PC-9 (cell line): ENCODE measurements around the gene TMEM52B.

ENCODE experiments used
- EZH2 ChIP-seq: fragments of 200-600 bp; sonication (generic); IDR thresholded peaks from 2 replicates; pipeline ENCODE4 v1.8.0; 2017; ENCODE audit warnings: antibody characterized with exemption, low read depth
- TF ChIP-seq, protein P1 (sequence below): fragments of 200-600 bp; sonication (generic); conservative IDR thresholded peaks from 2 replicates; pipeline ENCODE4 v1.6.1; 2017; ENCODE audit warnings: mixed run types, antibody characterized with exemption, mild to moderate bottlenecking, moderate library complexity

DNA sequence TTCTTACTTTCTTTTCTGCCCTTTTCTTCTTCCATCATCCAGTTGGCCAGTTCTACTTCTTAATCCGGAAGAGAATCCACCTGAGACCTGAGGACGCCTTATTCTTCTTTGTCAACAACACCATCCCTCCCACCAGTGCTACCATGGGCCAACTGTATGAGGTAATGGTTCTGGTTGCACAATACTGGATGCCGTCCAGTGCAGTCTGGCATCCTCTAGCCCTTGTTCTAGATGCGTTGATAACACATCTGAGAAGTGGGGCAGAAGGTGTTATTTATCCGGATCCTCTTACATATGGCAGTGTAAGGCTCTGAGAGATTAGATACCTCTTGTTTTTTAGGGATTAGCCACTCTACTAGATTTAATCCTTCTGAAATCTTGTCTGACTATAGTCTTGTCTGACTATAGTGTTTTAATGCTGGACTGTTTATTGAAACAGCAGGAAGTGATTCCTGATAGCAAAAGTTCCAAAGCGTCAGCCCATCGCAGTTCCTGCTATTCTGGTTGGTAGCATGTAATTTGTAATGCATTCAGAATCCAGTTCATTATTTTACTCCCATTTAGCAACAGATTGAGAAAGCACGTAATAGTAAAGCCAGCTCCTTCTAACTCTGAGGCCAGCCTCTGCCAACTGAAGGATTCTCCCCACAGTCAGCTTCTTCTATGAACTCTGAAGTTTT, 41.7 kb downstream of the TMEM52B start:
- TF ChIP-seq, protein P1, sequence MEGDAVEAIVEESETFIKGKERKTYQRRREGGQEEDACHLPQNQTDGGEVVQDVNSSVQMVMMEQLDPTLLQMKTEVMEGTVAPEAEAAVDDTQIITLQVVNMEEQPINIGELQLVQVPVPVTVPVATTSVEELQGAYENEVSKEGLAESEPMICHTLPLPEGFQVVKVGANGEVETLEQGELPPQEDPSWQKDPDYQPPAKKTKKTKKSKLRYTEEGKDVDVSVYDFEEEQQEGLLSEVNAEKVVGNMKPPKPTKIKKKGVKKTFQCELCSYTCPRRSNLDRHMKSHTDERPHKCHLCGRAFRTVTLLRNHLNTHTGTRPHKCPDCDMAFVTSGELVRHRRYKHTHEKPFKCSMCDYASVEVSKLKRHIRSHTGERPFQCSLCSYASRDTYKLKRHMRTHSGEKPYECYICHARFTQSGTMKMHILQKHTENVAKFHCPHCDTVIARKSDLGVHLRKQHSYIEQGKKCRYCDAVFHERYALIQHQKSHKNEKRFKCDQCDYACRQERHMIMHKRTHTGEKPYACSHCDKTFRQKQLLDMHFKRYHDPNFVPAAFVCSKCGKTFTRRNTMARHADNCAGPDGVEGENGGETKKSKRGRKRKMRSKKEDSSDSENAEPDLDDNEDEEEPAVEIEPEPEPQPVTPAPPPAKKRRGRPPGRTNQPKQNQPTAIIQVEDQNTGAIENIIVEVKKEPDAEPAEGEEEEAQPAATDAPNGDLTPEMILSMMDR, result no peak
- no peak for TF ChIP-seq EZH2
